PC-3 (cell line): ENCODE measurements around the gene STARD10.

Experiments used
- EZH2 ChIP-seq: fragments of 300-600 bp; sonication (generic); IDR thresholded peaks from one replicate; pipeline ENCODE4 v1.6.1; 2017; ENCODE audit warnings: antibody characterized with exemption, mild to moderate bottlenecking, low read length; ENCODE audit not compliant: unreplicated experiment
- EZH2phosphoT487 ChIP-seq: fragments of 300-600 bp; sonication (generic); IDR thresholded peaks from 2 replicates; pipeline ENCODE4 v1.6.1; 2018; ENCODE audit warnings: mild to moderate bottlenecking, antibody characterized with exemption, low read length, borderline replicate concordance
- TF ChIP-seq, protein P1 (sequence below): fragments of 300-600 bp; sonication (generic); conservative IDR thresholded peaks from 2 replicates; pipeline ENCODE4 v1.5.1; 2017; ENCODE audit warnings: antibody characterized with exemption, low read depth, mild to moderate bottlenecking, low read length

DNA sequence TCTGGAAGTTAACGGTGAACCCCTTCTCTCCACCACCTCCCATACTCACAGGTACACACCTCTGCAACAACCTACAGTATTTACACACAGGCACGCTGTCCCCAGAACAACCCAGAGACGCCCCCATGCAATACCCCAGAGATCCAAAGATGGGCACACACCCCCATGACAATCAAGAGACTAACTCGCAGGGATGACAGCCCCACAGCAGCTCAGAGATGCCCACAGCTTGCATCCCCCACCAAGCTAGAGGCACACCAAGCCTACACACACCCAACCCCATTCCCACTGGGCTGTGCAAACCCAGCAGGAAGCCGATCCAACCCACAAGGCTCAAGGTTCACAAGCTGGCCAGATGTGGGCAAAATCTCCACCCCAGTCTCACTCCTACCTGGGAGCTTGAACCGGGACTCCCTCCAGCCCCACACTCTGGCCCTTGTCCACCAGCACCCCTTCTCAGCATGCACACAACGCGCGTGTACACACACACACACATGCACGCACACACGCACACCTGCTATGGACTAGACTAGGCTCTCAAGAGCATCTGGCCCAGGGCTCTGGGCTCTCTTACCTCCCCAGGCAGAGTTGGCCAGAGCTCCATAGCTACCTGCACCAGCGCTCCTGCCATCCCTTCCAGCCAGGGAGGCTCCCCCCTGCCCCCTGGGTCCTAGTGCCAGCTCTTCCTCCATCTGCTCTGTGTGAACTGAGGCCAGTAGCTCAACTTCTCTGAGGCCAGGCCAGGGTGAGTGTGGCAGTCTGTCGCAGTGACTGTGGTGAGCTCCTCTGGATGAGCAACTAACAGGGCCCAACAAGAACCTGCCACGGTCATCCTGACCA lies 11.5 kb downstream of the STARD10 start:
- TF ChIP-seq, protein P1, sequence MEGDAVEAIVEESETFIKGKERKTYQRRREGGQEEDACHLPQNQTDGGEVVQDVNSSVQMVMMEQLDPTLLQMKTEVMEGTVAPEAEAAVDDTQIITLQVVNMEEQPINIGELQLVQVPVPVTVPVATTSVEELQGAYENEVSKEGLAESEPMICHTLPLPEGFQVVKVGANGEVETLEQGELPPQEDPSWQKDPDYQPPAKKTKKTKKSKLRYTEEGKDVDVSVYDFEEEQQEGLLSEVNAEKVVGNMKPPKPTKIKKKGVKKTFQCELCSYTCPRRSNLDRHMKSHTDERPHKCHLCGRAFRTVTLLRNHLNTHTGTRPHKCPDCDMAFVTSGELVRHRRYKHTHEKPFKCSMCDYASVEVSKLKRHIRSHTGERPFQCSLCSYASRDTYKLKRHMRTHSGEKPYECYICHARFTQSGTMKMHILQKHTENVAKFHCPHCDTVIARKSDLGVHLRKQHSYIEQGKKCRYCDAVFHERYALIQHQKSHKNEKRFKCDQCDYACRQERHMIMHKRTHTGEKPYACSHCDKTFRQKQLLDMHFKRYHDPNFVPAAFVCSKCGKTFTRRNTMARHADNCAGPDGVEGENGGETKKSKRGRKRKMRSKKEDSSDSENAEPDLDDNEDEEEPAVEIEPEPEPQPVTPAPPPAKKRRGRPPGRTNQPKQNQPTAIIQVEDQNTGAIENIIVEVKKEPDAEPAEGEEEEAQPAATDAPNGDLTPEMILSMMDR: no peak
- TF ChIP-seq EZH2 (no peak), EZH2phosphoT487 (no peak)
